ENCODE data around the gene PVALEF. TPM values are rescaled to one million over a fixed set of nuclear protein-coding genes. Genes with fewer than 3 reads are reported as not detected.

Gene PVALEF
- total RNA-seq, 1 experiment from 2014 or later = not detected

GRCh38 chr17:81167638-81168037, 2.3 kb downstream of the PVALEF start:
- Histone ChIP-seq H3K18ac (ENCODE audit: insufficient read length, low read depth, low read length) (no peak overlapping the region), H4K91ac (ENCODE audit: insufficient read length, low read depth, low read length) (no peak overlapping the region), H3K27ac (ENCODE audit: insufficient read length, low read depth, low read length) (no peak overlapping the region), H2BK20ac (ENCODE audit: low read depth, low read length, poor library complexity, severe bottlenecking) (no peak overlapping the region), H3K14ac (ENCODE audit: insufficient read depth, low read length) (no peak overlapping the region), H3T11ph (ENCODE audit: low read length) (no peak overlapping the region), H3K56ac (ENCODE audit: insufficient read length, low read depth, low read length) (no peak overlapping the region), H2AK5ac (ENCODE audit: insufficient read length, low read length) (no peak overlapping the region), H3K4me2 (ENCODE audit: insufficient read depth, insufficient read length, low read length) (no peak overlapping the region), H2BK12ac (ENCODE audit: insufficient read length, low read depth, low read length) (no peak overlapping the region), H3K27me3 (ENCODE audit: insufficient read depth, low read length) (no peaks in the 10 kb centered on the region), H4K20me1 (ENCODE audit: control insufficient read depth, insufficient read depth, insufficient read length) (peaks cover 4% of the 10 kb centered on the region), H3K4me1 (ENCODE audit: insufficient read depth, low read length) (no peaks in the 10 kb centered on the region), H2AFZ (ENCODE audit: low read length) (no peak overlapping the region), H2BK15ac (ENCODE audit: low read depth, low read length) (no peak overlapping the region), H3K9me3 (ENCODE audit: control insufficient read depth, low read depth, low read length) (no peaks in the 10 kb centered on the region), H4K8ac (replicated peaks; ENCODE audit: insufficient read length, low read depth, low read length) (no peak overlapping the region), H3K23me2 (ENCODE audit: insufficient read length, low read depth, low read length, poor library complexity, severe bottlenecking) (peaks cover 3% of the 10 kb centered on the region), H2BK120ac (ENCODE audit: low read depth, low read length, poor library complexity, severe bottlenecking) (no peak overlapping the region), H2BK5ac (ENCODE audit: insufficient read length, low read length) (no peak overlapping the region), H3K23ac (ENCODE audit: insufficient read length, low read depth, low read length) (no peak overlapping the region), H3K79me2 (ENCODE audit: insufficient read depth, low read length) (no peaks in the 10 kb centered on the region), H3K4ac (ENCODE audit: low read depth, low read length) (no peak overlapping the region), H3K79me1 (ENCODE audit: insufficient read depth, low read depth, low read length, poor library complexity, severe bottlenecking) (no peaks in the 10 kb centered on the region), H3K9ac (ENCODE audit: extremely low read depth, insufficient read length, low read length) (no peak overlapping the region), H4K5ac (ENCODE audit: insufficient read length, low read depth, low read length) (no peak overlapping the region)
- no peak overlapping the region for H3K4me3 Mint-ChIP-seq
- H3K27ac Mint-ChIP-seq = no peak overlapping the region
- WGBS (ENCODE audit: extremely low coverage, insufficient read length, low lambda C conversion rate) = no CpG with 5 or more reads among the region's 7 CpGs
- no peak for DNase-seq
- peaks cover 14% of the 10 kb centered on the region for H3K27me3 Mint-ChIP-seq (ENCODE audit: low read depth)
- no peaks in the 10 kb centered on the region for H3K9me3 Mint-ChIP-seq
- H3K36me3 Mint-ChIP-seq (ENCODE audit: insufficient read depth in 1 of 3, low read depth in 3 of 3) = no peaks in the 10 kb centered on the region
- TF ChIP-seq CTCF (conservative IDR thresholded peaks at IDR 0.05) = no peak
- H3K4me1 Mint-ChIP-seq = no peaks in the 10 kb centered on the region

Data from H9 (cell line).